ENCODE measurements around the gene ITPKC. TPM values are rescaled to one million over a fixed set of nuclear protein-coding genes. Genes with fewer than 3 reads are reported as not detected.

ITPKC gene
- polyA plus RNA-seq, 1 donor = 12.1 TPM

- DNase-seq = peak; percentile 77
These were observed 26.1 kb upstream of the ITPKC start for GRCh38 chr19:40690693-40691420.

DNA sequence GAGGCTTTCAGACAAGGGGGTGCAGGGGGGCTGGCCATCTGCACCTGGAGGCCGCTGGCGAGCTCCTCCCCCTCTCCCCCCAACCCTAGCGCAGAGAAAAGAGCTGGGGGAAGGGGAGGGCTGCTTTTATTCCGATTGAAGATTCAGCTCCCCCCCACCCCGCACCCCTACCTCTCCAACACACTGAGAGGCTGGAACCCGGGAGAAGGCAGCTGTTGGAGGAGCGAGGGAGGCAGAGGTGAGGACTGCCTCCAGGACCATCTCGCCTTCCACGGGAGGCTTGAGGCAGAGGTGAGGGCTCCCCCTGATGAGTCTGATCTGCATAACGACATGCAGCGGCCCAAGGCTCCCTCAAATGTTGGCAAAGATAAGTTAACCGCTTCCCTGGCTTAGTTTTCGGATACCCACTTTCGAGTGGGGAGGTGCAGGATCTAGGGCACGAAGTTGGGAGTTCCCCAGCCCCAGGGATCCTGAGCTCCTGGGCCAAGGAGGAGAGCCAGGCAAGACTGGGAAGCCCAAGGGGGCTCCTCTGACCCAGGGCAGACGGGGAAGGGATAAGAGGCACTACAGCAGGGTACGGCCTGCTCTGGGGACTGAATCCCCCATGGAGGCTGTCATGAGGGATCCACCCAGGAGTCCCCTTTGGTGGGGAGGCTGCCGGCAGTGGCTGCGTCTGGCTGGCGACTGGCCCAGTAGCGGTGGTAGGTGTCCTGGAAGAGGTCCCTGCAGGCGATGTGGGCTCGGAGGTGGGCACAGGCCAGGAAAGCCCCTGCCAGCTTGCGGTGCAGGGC, 25.3 kb upstream of the ITPKC start:
- DNase-seq = no peak

DNA sequence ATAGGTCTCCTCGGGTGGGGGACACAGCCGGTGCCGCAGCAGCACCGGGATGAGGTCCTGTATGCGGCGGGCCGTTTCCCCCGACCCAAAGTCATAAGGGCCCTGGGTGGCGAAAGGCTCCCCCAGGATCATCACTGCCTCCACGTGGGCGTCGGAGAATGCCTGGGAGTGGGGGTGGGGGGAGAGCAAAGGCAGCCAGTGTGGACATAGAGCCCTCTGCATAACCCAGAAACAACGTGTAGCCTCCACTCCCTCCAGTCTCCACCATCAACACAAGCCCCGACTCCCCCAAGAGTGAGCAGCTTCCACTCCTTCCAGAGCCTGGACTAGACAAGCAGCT, 24.7 kb upstream of the ITPKC start:
- no peak for DNase-seq

DNA sequence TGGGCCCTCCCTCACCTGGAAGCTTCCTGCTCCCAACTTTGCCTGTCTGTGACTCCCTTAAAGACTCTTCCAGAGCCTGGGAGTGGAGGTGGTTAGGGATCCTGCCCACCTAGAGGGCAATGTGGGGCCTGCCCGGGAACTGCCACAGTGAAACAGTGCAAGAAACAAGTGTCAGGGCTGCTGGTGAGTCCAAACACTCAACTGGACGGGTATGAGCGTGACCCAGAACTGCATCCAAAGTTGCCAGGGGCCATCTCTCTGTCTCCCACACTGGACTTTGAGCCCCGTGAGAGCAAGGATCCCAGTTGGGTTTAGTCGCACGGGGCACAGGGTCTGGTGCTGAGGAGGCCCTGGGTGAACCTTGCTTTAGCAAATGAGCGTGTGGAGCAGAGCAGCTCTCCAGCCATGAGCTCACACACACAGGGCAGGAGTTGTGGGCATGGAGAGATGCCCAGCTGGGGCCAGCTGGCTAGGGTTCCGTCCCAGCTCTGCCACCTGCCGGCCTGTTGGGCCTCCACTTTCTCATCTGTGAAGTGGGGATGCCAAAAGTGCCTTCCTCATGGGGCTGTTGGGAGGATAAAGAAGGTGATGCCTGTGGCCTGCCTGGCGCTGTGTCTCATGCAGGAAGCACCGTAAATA, 23.6 kb upstream of the ITPKC start:
- DNase-seq = no peak

GRCh38 chr19:40693896-40694295, 23.0 kb upstream of the ITPKC start:
- no peak for DNase-seq

DNA sequence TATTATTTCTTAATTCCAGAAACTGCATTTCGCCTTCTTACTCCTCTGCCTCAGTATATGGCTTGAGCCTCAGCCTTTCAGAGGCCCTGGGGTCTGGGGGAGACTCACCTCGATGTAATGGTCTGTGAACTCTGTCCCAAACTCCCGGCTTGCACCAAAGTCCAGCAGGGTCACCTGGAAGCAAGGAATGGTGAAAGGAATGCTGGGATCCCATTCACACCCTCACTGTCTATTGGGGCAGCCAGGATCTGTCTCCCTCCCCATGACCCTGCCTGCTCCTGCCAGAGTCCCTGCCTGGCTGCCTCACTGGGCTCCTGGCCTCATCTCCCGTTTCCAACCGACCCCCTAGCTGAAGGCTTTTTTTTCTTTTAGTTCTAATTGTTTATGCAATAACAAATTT, 21.0 kb upstream of the ITPKC start:
- no peak for DNase-seq

GRCh38 chr19:40697007-40697406, 19.9 kb upstream of the ITPKC start:
- no peak for DNase-seq

GRCh38 chr19:40700083-40700482, 16.8 kb upstream of the ITPKC start:
- no peak for DNase-seq

- no peak for DNase-seq
These were observed 15.2 kb upstream of the ITPKC start for GRCh38 chr19:40701758-40702157.

DNA sequence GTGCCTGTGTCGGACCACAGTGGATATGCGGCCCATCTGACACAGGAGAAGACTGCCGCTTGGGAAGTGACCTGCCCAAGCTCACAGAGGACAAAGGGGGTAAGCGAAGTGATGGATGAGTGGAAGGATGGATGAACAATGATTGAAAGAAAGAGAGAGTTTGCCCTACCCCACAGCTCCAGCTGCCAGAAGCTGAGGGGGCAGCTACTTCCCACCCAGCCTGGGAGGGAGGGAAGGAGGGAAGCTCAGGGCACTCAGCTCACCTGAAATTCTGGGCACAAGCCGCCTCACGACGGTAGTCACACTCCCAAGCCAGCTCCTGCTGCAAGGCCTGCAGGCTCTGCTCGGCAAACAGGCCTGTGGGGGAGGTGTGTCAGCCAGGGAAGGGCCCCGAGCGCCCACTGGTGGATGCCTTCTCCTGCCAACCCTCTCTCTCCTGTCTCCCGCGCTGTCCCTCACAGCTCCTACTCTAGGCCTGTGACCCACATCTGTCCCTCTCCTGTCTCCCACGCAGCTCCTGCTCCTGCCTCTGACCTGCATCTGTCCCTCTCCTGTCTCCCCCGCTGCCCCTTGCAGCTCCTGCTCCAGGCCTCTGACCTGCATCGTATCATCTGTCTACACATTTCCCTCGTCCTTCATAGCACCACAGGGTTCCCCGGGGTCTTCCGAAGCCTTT, 14.4 kb upstream of the ITPKC start:
- DNase-seq = no peak

DNA sequence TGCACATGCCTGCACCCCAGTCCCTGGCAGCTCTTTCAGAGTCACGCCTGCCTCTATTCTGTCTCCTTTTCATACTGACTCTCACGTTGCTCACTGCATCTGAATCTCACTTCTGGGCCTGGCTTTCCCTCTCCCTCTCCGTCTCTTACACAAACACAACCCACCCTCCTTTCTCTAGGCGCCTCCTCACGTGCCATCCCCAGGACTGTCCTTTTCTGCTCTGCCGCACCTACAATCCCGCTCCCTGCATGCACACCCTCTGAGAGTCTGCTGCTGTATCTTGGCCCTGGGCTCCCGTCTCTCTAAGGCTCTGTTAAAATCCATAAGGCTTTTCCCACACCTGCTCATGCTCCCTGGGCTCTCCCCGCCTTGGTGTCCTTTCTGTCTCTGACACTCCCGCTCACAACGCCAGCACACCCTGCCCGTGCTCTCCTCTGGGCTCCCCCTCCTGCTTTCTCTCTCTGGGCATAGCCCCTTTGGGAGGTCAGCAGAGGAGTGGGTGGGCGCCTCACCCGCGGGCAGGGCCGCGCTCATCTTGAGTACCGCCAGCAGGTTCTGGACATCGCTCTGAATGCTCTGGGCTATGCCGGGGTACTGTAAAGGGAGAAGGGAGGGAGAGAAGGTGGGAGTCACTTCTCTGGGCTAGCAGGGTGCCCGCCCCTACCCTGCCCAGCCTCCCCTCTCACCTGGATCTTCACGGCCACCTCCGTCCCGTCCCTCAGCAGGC, 13.7 kb upstream of the ITPKC start:
- DNase-seq = no peak

GRCh38 chr19:40704491-40705361, 12.2 kb upstream of the ITPKC start:
- DNase-seq = no peak

DNA sequence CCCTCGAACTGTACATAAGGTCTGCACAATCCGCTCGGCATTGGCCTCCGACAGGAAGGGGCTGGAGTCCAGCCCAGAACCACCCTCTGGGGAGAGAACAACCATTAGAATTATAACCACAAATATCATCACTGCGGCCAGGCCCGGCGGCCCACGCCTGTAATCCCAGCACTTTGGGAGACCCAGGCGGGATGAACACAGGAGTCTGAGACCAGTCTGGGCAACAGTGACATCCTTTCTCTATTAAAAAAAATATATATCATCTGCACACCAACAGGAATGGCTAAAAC, 11.6 kb upstream of the ITPKC start:
- peak; percentile 56 for DNase-seq

DNA sequence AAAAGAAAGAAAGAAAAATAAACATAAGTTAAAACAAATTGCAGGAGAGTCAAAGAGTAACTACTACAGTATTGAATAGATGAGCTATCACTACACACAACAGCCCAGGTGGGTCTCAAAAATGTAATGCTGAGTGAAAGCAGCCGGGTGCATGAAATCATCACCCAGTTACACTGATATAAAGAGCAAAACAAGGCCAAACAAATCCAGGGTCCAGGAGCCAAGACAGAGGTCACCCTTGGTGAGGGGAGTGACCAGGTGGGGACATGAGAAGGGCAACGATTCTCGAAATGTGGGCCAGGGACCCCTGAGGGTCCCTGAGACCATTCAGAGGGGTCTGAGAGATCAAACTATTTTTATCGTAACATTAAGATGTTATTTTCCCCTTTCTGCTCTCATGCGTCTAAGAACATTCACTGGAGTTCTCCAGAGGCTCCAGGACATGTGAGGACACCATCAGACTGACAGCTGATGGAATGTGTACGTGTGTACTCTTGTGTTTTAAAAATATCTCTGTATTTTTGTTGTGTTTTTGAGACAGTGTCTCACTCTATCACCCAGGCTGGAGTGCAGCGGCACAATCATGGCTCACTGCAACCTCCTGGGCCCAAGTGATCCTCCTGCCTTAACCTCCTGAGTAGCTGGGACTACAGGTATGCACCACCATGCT, 10.8 kb upstream of the ITPKC start:
- no peak for DNase-seq

GRCh38 chr19:40707615-40708014, 9.3 kb upstream of the ITPKC start:
- DNase-seq = no peak

GRCh38 chr19:40709817-40710216, 7.1 kb upstream of the ITPKC start:
- no peak for DNase-seq

- DNase-seq = no peak
These were observed 3.0 kb upstream of the ITPKC start for GRCh38 chr19:40713939-40714338.

DNA sequence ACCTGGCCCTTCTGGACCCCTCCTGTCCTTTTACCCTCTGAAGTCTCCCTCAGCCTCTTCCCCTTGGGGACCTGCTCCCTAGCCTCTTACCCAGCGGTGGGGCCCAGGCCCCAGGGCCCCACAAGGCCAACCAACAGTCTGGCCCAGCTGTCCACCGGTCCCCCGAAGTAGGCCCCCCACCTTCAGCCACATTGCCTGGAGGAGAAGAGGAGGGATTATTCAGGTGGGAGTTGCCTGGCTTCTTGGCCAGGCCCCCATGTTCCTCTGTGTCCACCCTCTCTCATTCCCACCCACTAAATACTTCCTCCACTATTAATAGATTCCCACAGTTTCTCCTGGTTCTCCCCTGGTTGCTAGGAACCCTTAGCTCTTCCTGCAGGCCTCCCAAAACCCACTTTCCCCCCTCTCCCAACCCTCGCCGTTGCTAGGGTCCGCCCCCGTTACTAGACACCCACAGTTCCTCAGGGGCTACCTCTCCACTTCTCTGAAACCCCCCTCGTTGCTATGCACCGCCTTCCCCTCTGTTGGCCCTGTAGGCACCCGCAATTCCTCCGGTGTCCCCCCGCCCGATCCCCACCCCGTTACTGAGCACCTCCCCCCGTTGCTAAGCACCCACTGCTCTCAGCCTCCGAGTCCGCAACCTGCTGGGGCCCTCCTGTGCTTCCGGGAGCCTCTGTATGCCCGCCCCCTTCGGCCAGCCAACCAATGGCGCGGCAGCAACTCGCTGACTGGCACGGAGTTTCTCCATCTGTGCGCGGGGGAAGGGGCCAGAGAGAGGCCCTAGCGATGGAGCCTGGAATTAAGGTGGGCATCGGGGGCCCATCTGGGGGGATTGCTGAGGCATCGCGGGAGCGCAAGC, 2.2 kb upstream of the ITPKC start:
- peak; percentile 97 for DNase-seq

DNA sequence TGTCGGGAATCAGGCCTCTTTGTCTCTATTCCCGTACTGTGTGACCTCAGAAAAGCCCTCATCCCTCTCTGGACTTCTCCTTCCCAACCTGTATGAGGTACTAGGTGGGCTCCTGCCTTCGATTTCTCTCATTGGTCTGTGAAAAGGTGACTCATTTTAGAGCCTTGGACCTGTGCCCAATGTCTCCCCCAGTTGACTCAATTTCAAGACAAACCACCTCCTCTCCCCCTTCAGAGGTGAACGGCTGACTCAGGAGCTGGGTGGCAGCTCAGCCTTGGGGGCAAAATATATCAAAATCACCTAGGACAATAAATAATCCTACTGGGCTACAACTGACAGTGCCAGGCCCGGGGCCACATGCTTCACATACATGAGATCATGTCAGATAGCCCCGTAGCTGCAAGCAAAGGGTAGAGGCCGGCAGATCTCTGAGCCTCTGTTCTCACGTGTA, 856 bp upstream of the ITPKC start:
- no peak for DNase-seq

DNA sequence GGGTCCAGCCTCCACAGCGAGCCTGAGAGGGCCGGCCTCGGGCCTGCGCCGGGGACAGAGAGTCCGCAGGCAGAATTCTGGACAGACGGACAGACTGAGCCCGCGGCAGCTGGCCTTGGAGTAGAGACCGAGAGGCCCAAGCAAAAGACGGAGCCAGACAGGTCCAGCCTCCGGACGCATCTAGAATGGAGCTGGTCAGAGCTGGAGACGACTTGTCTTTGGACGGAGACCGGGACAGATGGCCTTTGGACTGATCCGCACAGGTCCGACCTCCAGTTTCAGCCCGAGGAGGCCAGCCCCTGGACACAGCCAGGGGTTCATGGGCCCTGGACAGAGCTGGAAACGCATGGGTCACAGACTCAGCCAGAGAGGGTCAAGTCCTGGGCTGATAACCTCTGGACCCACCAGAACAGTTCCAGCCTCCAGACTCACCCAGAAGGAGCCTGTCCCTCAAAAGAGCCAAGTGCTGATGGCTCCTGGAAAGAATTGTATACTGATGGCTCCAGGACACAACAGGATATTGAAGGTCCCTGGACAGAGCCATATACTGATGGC, 490 bp downstream of the ITPKC start:
- DNase-seq = no peak

All from hindlimb muscle (tissue), 1 donor.